ENCODE results near the gene CLSTN2. TPM values are rescaled to one million over a fixed set of nuclear protein-coding genes. Genes with fewer than 3 reads are reported as not detected.

Gene CLSTN2
- total RNA-seq, 1 experiment from 2014 or later, result 0.07 TPM

DNA sequence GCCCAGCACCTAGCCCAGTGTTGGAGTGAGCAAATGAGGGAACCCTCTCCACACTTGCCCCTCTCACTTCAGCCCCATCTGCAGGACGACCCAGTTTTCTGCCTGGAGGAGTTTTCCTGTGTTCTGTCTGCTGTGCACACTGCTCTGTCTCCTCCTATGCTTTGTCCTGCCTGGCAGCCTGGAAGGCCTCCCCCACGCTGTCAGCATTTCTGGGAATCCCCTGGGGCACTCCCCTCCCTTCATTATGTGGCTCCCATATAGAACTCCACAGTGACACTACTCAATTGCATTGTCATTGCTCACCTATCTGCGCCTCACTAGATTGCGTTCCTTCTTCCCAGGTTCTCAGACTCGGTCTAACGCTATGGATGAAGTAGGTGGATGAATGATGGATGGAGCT is 13.9 kb downstream of the CLSTN2 start:
- no TSS peak for BruUV-seq (replicated peaks)
- CTCF ChIA-PET, result no interaction called here
- no peaks in the 10 kb centered on the region for H3K4me1 Mint-ChIP-seq (ENCODE audit: low read depth, unreplicated experiment)
- no peak for DNase-seq
- TF ChIP-seq, protein P1, sequence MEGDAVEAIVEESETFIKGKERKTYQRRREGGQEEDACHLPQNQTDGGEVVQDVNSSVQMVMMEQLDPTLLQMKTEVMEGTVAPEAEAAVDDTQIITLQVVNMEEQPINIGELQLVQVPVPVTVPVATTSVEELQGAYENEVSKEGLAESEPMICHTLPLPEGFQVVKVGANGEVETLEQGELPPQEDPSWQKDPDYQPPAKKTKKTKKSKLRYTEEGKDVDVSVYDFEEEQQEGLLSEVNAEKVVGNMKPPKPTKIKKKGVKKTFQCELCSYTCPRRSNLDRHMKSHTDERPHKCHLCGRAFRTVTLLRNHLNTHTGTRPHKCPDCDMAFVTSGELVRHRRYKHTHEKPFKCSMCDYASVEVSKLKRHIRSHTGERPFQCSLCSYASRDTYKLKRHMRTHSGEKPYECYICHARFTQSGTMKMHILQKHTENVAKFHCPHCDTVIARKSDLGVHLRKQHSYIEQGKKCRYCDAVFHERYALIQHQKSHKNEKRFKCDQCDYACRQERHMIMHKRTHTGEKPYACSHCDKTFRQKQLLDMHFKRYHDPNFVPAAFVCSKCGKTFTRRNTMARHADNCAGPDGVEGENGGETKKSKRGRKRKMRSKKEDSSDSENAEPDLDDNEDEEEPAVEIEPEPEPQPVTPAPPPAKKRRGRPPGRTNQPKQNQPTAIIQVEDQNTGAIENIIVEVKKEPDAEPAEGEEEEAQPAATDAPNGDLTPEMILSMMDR (IDR thresholded peaks at IDR 0.05; ENCODE audit: unreplicated experiment), result no peak
- H3K9me3 Mint-ChIP-seq (ENCODE audit: low read depth, unreplicated experiment), result no peaks in the 10 kb centered on the region
- H3K36me3 Mint-ChIP-seq (ENCODE audit: insufficient read depth, unreplicated experiment), result no peaks in the 10 kb centered on the region
- H3K4me3 Mint-ChIP-seq (ENCODE audit: low read depth, unreplicated experiment), result no peak overlapping the region
- intact Hi-C loops (cut with micrococcal nuclease; ENCODE audit: unreplicated experiment), result no loop called here
- peaks cover 66% of the 10 kb centered on the region for H3K27me3 Mint-ChIP-seq (ENCODE audit: unreplicated experiment)
- H3K27ac Mint-ChIP-seq (ENCODE audit: unreplicated experiment), result no peak overlapping the region

DNA sequence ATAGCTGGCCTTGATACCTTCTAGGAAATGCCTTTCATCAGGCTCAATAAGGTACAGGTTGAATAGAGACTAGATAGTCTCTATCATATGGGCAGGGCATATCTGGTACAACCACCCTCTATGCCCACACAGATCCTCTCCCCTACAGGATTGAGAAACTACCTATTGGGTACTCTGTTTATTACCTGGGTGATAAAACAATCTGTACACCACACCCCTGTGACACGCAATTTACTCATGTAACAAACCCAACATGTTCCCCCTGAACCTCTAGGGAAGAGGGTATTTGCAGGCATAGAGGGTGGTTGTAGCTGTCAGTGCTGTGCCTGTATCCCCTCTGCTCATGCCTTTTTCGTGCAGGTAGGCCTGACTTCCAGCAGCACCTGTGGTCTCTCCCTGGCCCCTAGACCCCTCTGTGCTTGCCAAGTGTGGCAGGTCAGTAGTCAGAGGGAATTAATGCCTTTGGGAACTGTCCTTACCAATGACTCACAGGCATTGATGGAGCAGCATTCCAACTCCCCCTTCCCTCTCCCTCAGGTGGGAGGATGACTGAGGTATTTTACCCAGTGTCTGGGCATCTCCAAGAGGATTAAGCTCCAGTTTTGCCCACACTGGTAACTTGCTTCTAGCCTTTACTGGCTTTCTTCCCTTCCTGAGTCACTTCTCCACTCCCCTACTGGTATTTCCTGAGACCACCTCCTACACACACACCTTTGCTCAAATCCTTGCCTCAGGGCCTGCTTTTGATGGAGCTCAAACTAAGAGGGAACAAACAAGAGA is 18.3 kb downstream of the CLSTN2 start:
- Mint-ChIP-seq H3K27ac (ENCODE audit: unreplicated experiment) (no peak overlapping the region), H3K9me3 (ENCODE audit: low read depth, unreplicated experiment) (no peaks in the 10 kb centered on the region), H3K4me3 (ENCODE audit: low read depth, unreplicated experiment) (no peak overlapping the region), H3K36me3 (ENCODE audit: insufficient read depth, unreplicated experiment) (no peaks in the 10 kb centered on the region), H3K4me1 (ENCODE audit: low read depth, unreplicated experiment) (no peaks in the 10 kb centered on the region), H3K27me3 (ENCODE audit: unreplicated experiment) (peaks cover 66% of the 10 kb centered on the region)
- intact Hi-C loops (cut with micrococcal nuclease; ENCODE audit: unreplicated experiment), result no loop called here
- no peak for DNase-seq
- CTCF ChIA-PET, result no interaction called here
- no TSS peak for BruUV-seq (replicated peaks)
- TF ChIP-seq, protein P1 (IDR thresholded peaks at IDR 0.05; ENCODE audit: unreplicated experiment), result no peak

DNA sequence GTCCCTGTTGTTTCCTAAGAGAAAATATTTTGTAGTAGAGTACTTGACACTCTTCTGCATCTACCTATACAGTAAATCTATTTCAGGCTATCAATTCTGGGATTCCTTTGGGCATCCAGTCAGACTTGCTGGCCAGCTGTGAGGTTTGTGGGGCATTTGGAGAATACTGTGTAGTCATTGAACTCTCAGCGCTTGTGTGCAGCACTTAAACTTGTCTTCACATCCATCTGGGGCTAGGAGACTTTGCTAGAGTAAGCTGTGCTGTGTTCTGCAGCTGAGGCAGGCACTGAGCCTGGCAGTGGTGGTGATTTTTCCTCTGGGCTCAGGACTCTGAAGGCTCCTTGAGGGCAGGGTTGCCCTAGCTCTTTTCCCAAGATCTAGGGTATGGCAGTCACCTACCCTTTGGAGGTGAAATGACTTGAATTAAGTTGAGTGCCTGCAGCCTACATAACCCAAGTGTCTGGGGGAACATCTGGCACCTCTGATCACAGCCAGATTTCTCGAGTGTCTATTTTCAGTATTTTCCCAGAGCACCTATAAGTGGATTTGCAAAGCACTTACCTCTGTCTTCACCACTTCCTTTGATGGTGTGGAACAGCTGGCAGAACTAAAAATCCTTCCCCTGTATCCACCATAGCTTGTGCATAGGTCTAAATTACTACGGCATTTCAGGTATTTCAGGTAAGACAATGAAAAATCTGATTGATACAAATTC is 19.3 kb downstream of the CLSTN2 start:
- intact Hi-C loops (cut with micrococcal nuclease; ENCODE audit: unreplicated experiment), result no loop called here
- H3K27ac Mint-ChIP-seq (ENCODE audit: unreplicated experiment), result no peak overlapping the region
- no TSS peak for BruUV-seq (replicated peaks)

DNA sequence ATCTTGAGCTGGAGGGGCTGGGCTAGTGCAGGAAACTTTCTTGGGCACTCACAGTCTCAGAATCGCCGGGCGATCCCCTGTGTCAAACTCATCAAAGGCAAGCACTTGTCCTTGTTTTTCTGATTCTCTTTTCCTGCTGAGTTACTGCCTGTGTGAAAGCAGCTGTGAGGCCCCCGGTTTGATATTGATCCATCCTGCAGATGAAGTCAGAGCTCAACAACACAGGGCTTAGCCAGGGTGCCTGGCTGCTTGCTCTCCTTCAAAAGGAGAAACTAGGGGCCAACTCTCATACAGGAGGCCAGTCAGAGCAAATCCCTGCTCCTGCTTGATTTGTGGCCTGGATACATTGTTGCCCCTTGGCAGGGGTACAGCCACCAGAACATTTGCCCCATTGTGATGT is 22.9 kb downstream of the CLSTN2 start:
- Mint-ChIP-seq H3K9me3 (ENCODE audit: low read depth, unreplicated experiment) (no peaks in the 10 kb centered on the region), H3K36me3 (ENCODE audit: insufficient read depth, unreplicated experiment) (no peaks in the 10 kb centered on the region), H3K4me3 (ENCODE audit: low read depth, unreplicated experiment) (no peak overlapping the region), H3K27me3 (ENCODE audit: unreplicated experiment) (peaks cover 66% of the 10 kb centered on the region), H3K4me1 (ENCODE audit: low read depth, unreplicated experiment) (no peaks in the 10 kb centered on the region), H3K27ac (ENCODE audit: unreplicated experiment) (no peak overlapping the region)
- intact Hi-C loops (cut with micrococcal nuclease; ENCODE audit: unreplicated experiment), result no loop called here
- no peak for DNase-seq
- TF ChIP-seq, protein P1 (IDR thresholded peaks at IDR 0.05; ENCODE audit: unreplicated experiment), result no peak
- CTCF ChIA-PET, result interaction anchor here (1.4 kb wide), 1 partner anchor 20 kb away, joined by 4 read pairs; no protein-coding TSS in a partner anchor
- no TSS peak for BruUV-seq (replicated peaks)

More for the DNA sequence above, 19.3 kb downstream of the CLSTN2 start:
- Mint-ChIP-seq H3K9me3 (ENCODE audit: low read depth, unreplicated experiment) (no peaks in the 10 kb centered on the region), H3K27me3 (ENCODE audit: unreplicated experiment) (peaks cover 66% of the 10 kb centered on the region), H3K36me3 (ENCODE audit: insufficient read depth, unreplicated experiment) (no peaks in the 10 kb centered on the region), H3K4me3 (ENCODE audit: low read depth, unreplicated experiment) (no peak overlapping the region), H3K4me1 (ENCODE audit: low read depth, unreplicated experiment) (no peaks in the 10 kb centered on the region)
- CTCF ChIA-PET, result interaction anchor here (0.6 kb wide), 1 partner anchor 17 kb away, joined by 4 read pairs; no protein-coding TSS in a partner anchor
- no peak for DNase-seq
- TF ChIP-seq, protein P1 (IDR thresholded peaks at IDR 0.05; ENCODE audit: unreplicated experiment), result no peak
